ENCODE results near the gene TSPAN9.
A peak's percentile ranks its signal among the peaks of the same experiment; 100 is the strongest.

The TSPAN9 gene

GRCh38 chr12:3244219-3244750 lies 167.1 kb downstream of the TSPAN9 start:
- Histone ChIP-seq H3K9me3 (ENCODE audit: low read depth, low read length) (no peaks in the 10 kb centered on the region), H3K36me3 (ENCODE audit: insufficient read depth, low read length) (no peaks in the 10 kb centered on the region), H3K4me3 (no peak overlapping the region), H3K9ac (ENCODE audit: insufficient read length) (no peak overlapping the region), H3K27ac (no peak overlapping the region)
- TF ChIP-seq FOXP2 (optimal IDR thresholded peaks at IDR 0.05; ENCODE audit: control extremely low read depth, extremely low read length, insufficient read depth) = no peak
- TF ChIP-seq POLR2AphosphoS5 (IDR thresholded peaks at IDR 0.05; ENCODE audit: borderline replicate concordance, low read depth, low read length) = no peak
- no peak for TF ChIP-seq EZH2 (IDR thresholded peaks at IDR 0.05)
- DNase-seq (ENCODE audit: low read depth, low spot score) = no peak

DNA sequence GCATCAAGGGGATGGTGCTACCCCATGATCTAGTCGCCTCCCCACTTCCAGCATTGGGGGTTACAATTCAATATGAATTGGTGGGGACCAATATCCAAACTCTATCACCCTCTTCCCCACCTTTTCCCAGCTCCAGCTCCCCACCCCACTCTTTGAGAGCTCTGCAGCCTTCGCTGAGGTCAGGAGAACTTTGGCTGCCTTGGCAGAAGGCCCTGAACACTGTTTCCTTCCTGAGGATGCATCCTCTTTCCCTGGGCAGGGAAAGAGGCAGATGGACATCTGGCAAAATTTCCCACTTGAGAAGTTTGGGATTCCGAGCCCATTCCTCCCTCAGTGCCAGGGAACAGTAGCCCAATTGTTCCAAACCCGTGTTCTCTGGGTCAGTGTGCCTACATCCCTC lies 169.1 kb downstream of the TSPAN9 start:
- Histone ChIP-seq H3K4me3 (no peak overlapping the region), H3K36me3 (ENCODE audit: insufficient read depth, low read length) (no peaks in the 10 kb centered on the region), H3K9me3 (ENCODE audit: low read depth, low read length) (no peaks in the 10 kb centered on the region), H3K27ac (no peak overlapping the region), H3K9ac (ENCODE audit: insufficient read length) (no peak overlapping the region)
- TF ChIP-seq EZH2 (IDR thresholded peaks at IDR 0.05) = no peak
- TF ChIP-seq POLR2AphosphoS5 (IDR thresholded peaks at IDR 0.05; ENCODE audit: borderline replicate concordance, low read depth, low read length) = no peak
- no peak for TF ChIP-seq FOXP2 (optimal IDR thresholded peaks at IDR 0.05; ENCODE audit: control extremely low read depth, extremely low read length, insufficient read depth)
- no peak for DNase-seq (ENCODE audit: low read depth, low spot score)

- Histone ChIP-seq H3K27ac (no peak overlapping the region), H3K9me3 (ENCODE audit: low read depth, low read length) (no peaks in the 10 kb centered on the region), H3K4me3 (no peak overlapping the region), H3K9ac (ENCODE audit: insufficient read length) (no peak overlapping the region), H3K36me3 (ENCODE audit: insufficient read depth, low read length) (no peaks in the 10 kb centered on the region)
- TF ChIP-seq FOXP2 (optimal IDR thresholded peaks at IDR 0.05; ENCODE audit: control extremely low read depth, extremely low read length, insufficient read depth) = no peak
- TF ChIP-seq EZH2 (IDR thresholded peaks at IDR 0.05) = no peak
- TF ChIP-seq POLR2AphosphoS5 (IDR thresholded peaks at IDR 0.05; ENCODE audit: borderline replicate concordance, low read depth, low read length) = no peak
- DNase-seq (ENCODE audit: low read depth, low spot score) = no peak
Measured at GRCh38 chr12:3247077-3247476, 169.9 kb downstream of the TSPAN9 start.

DNA sequence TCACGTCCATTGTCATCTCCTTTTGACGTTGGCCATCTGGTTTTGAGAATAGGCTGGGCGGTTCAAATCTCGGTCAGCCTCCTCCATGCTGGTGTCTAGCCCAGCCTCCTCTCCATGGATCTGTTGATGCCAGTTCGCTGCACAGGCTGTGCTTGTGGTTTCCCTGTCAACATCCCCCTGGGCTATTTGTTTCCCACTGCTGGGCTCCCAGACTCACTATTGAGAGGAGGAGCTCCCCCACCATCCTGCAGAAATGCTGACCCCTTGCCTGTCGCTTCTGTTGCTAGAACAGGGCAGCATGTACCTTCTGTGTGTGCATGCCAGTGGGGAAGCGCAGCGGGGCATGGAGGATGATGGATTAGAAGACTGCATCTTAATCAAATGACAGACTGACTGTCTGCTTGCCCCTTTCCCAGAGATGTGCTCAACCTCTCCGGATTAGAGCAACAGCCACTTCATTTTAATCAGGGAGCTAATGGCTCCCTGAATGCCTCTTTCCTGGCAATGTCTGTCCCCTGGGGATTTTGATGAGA lies 170.5 kb downstream of the TSPAN9 start:
- no peak overlapping the region for H3K4me3 ChIP-seq
- no peaks in the 10 kb centered on the region for H3K9me3 ChIP-seq (ENCODE audit: low read depth, low read length)
- TF ChIP-seq POLR2AphosphoS5 (IDR thresholded peaks at IDR 0.05; ENCODE audit: borderline replicate concordance, low read depth, low read length) (no peak), EZH2 (IDR thresholded peaks at IDR 0.05) (no peak), FOXP2 (optimal IDR thresholded peaks at IDR 0.05; ENCODE audit: control extremely low read depth, extremely low read length, insufficient read depth) (no peak)
- peak overlapping the region; percentile 84; the same call in 1 of the 2 replicates for H3K27ac ChIP-seq
- no peak overlapping the region for H3K9ac ChIP-seq (ENCODE audit: insufficient read length)
- H3K36me3 ChIP-seq (ENCODE audit: insufficient read depth, low read length) = no peaks in the 10 kb centered on the region
- DNase-seq (ENCODE audit: low read depth, low spot score) = no peak

GRCh38 chr12:3249081-3249800 lies 172.1 kb downstream of the TSPAN9 start:
- Histone ChIP-seq H3K9me3 (ENCODE audit: low read depth, low read length) (no peaks in the 10 kb centered on the region), H3K36me3 (ENCODE audit: insufficient read depth, low read length) (no peaks in the 10 kb centered on the region), H3K4me3 (peak overlapping the region; percentile 39; the same call in 1 of the 2 replicates), H3K9ac (ENCODE audit: insufficient read length) (peak overlapping the region; percentile 29), H3K27ac (peak overlapping the region; percentile 84)
- DNase-seq (ENCODE audit: low read depth, low spot score) = peak; percentile 32
- TF ChIP-seq FOXP2 (optimal IDR thresholded peaks at IDR 0.05; ENCODE audit: control extremely low read depth, extremely low read length, insufficient read depth) = no peak
- TF ChIP-seq EZH2 (IDR thresholded peaks at IDR 0.05) = no peak
- no peak for TF ChIP-seq POLR2AphosphoS5 (IDR thresholded peaks at IDR 0.05; ENCODE audit: borderline replicate concordance, low read depth, low read length)

GRCh38 chr12:3250034-3250433 lies 172.9 kb downstream of the TSPAN9 start:
- no peak for DNase-seq (ENCODE audit: low read depth, low spot score)
- no peak overlapping the region for H3K4me3 ChIP-seq
- TF ChIP-seq FOXP2 (optimal IDR thresholded peaks at IDR 0.05; ENCODE audit: control extremely low read depth, extremely low read length, insufficient read depth) = no peak
- TF ChIP-seq POLR2AphosphoS5 (IDR thresholded peaks at IDR 0.05; ENCODE audit: borderline replicate concordance, low read depth, low read length) = no peak
- TF ChIP-seq EZH2 (IDR thresholded peaks at IDR 0.05) = no peak

GRCh38 chr12:3250576-3250975 lies 173.4 kb downstream of the TSPAN9 start:
- H3K36me3 ChIP-seq (ENCODE audit: insufficient read depth, low read length) = no peaks in the 10 kb centered on the region
- TF ChIP-seq FOXP2 (optimal IDR thresholded peaks at IDR 0.05; ENCODE audit: control extremely low read depth, extremely low read length, insufficient read depth) = no peak
- no peak overlapping the region for H3K4me3 ChIP-seq
- no peak for DNase-seq (ENCODE audit: low read depth, low spot score)
- H3K9ac ChIP-seq (ENCODE audit: insufficient read length) = no peak overlapping the region
- H3K9me3 ChIP-seq (ENCODE audit: low read depth, low read length) = no peaks in the 10 kb centered on the region
- H3K27ac ChIP-seq = no peak overlapping the region

More at GRCh38 chr12:3250034-3250433, 172.9 kb downstream of the TSPAN9 start:
- Histone ChIP-seq H3K27ac (peak overlapping the region; percentile 84; the same call in 1 of the 2 replicates), H3K36me3 (ENCODE audit: insufficient read depth, low read length) (no peaks in the 10 kb centered on the region), H3K9ac (ENCODE audit: insufficient read length) (no peak overlapping the region), H3K9me3 (ENCODE audit: low read depth, low read length) (no peaks in the 10 kb centered on the region)

DNA sequence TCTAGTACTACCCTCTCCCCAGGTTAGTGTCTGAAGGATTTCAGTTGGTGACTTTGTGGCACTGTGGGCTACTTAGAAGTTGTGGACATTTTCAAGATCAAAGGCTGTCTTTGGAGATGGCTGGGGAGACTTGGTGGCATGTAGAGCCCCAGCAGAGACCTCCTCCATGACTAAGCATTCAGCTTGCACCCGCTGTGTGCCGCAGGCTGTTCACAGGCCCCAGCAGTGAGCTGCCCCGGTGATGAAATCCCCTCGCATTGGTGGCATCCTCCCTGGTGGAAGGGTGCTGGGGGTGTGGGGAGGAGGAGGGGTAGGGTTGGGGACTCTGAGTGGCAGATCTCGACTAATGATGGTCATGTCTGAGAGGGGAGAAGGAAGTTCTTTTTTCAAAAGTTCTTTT lies 173.9 kb downstream of the TSPAN9 start:
- H3K9me3 ChIP-seq (ENCODE audit: low read depth, low read length) = no peaks in the 10 kb centered on the region
- DNase-seq (ENCODE audit: low read depth, low spot score) = no peak
- H3K36me3 ChIP-seq (ENCODE audit: insufficient read depth, low read length) = no peaks in the 10 kb centered on the region
- no peak overlapping the region for H3K4me3 ChIP-seq
- TF ChIP-seq EZH2 (IDR thresholded peaks at IDR 0.05) (no peak), POLR2AphosphoS5 (IDR thresholded peaks at IDR 0.05; ENCODE audit: borderline replicate concordance, low read depth, low read length) (no peak), FOXP2 (optimal IDR thresholded peaks at IDR 0.05; ENCODE audit: control extremely low read depth, extremely low read length, insufficient read depth) (no peak)
- H3K27ac ChIP-seq = no peak overlapping the region
- no peak overlapping the region for H3K9ac ChIP-seq (ENCODE audit: insufficient read length)

Measured in SK-N-MC (cell line).